ENCODE data around the gene TPCN1. TPM values are rescaled to one million over a fixed set of nuclear protein-coding genes. Genes with fewer than 3 reads are reported as not detected.

TPCN1 gene
- total and polyA plus RNA-seq, 2 of the 8 experiments (the other 6 are each of a cell fraction or from before 2014, with no cell fraction given) = 14.9 to 21.4 TPM

DNA sequence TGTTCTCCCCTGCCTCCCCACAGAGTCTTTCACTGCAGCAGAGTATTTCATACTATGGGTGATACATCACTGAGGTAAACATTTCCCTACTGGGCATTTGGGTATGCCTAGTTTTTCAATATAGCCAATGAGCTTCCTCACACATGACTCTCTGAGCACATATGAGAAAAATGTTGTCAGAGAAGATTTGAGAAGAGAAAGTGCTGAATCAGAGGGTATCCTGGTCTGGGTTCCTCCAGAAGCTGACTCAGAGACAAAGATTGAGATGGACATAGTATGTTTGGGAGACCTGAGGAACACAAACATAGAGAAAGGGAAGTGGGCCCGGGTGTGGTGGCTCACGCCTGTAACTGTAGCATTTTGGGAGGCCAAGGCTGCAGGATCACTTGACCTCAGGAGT lies 101.1 kb downstream of the TPCN1 start:
- no peak overlapping the region for H3K27ac ChIP-seq (ENCODE audit: low read depth, low read length)
- no peak overlapping the region for H3K4me2 ChIP-seq (ENCODE audit: insufficient read depth in 1 of 2, low read depth in 2 of 2, low read length in 2 of 2)
- H3K23me2 ChIP-seq (ENCODE audit: low read depth, low read length) = peaks cover 4% of the 10 kb centered on the region; the same call in 1 of the 2 replicates
- H3K56ac ChIP-seq (replicated peaks; ENCODE audit: insufficient read length, low read depth, low read length) = no peak overlapping the region
- H3K36me3 ChIP-seq (ENCODE audit: control insufficient read depth in 2 of 4, insufficient read depth in 4 of 4, low read length in 3 of 4) = peaks cover 0 to 14% (median 6%) of the 10 kb centered on the region in 4 experiments; a peak in 7 of 8 replicates
- no peak overlapping the region for H4K8ac ChIP-seq (ENCODE audit: extremely low read depth, insufficient read depth, low read length)
- DNase-seq (ENCODE audit: low read depth in 1 of 2, low spot score in 2 of 2) (no peak), FAIRE-seq (no peak)
- no peak overlapping the region for H2AFZ ChIP-seq (ENCODE audit: low read length)
- H4K20me1 ChIP-seq (replicated peaks in 1 of 2; ENCODE audit: control insufficient read depth in 1 of 2, insufficient read depth in 2 of 2, low read length in 2 of 2) = peaks cover 0 to 3% of the 10 kb centered on the region in 2 experiments
- H3K4me1 ChIP-seq (replicated peaks in 1 of 4; ENCODE audit: control insufficient read depth in 3 of 4, insufficient read depth in 4 of 4, low read length in 3 of 4) = peaks cover 0 to 6% (median 0%) of the 10 kb centered on the region in 4 experiments; a peak in 2 of 7 replicates
- H2BK5ac ChIP-seq (ENCODE audit: low read depth, low read length) = no peak overlapping the region
- H3K4me3 ChIP-seq (ENCODE audit: extremely low read depth in 1 of 4, insufficient read depth in 2 of 4, low read depth in 3 of 4, low read length in 4 of 4) = no peak overlapping the region
- no peaks in the 10 kb centered on the region for H3K9me3 ChIP-seq (ENCODE audit: insufficient read depth in 2 of 2, low read depth in 1 of 2, low read length in 1 of 2)
- ChIA-PET POLR2A (ENCODE audit: partially characterized antibody) (interaction anchor here (0.5 to 1.0 kb wide), 2 partner anchors 19 to 45 kb away, joined by 3 read pairs; no protein-coding TSS in a partner anchor), CTCF (ENCODE audit: partially characterized antibody) (no interaction called here)
- no peaks in the 10 kb centered on the region for H3K79me2 ChIP-seq (ENCODE audit: control insufficient read depth in 1 of 2, insufficient read depth in 2 of 2, low read length in 2 of 2)
- no peak overlapping the region for H2BK15ac ChIP-seq (ENCODE audit: low read length)
- H2BK12ac ChIP-seq (ENCODE audit: low read depth, low read length) = no peak overlapping the region
- no peak overlapping the region for H2BK120ac ChIP-seq (replicated peaks; ENCODE audit: low read depth, low read length)
- H4K91ac ChIP-seq (replicated peaks; ENCODE audit: insufficient read length, low read length) = no peak overlapping the region
- H3K9ac ChIP-seq (replicated peaks in 1 of 4; ENCODE audit: extremely low read depth in 1 of 4, low read depth in 3 of 4, low read length in 3 of 4) = no peak overlapping the region
- H3K23ac ChIP-seq (ENCODE audit: insufficient read length) = no peak overlapping the region
- no peaks in the 10 kb centered on the region for H3K79me1 ChIP-seq (ENCODE audit: low read depth, low read length)
- H3K27me3 ChIP-seq (replicated peaks in 1 of 4; ENCODE audit: control insufficient read depth in 3 of 4, extremely low read depth in 1 of 4, insufficient read depth in 3 of 4, low read length in 3 of 4) = no peaks in the 10 kb centered on the region; a peak in 1 of 7 replicates
- no peak overlapping the region for H4K5ac ChIP-seq (ENCODE audit: insufficient read length, low read depth, low read length)
- H3K4ac ChIP-seq (replicated peaks; ENCODE audit: insufficient read length, low read depth, low read length) = no peak overlapping the region
- H2AK5ac ChIP-seq (ENCODE audit: low read depth, low read length) = no peak overlapping the region
- H2BK20ac ChIP-seq (ENCODE audit: low read length) = no peak overlapping the region
- WGBS, 2 experiments (ENCODE audit: extremely low coverage in 1 of 2, insufficient coverage in 1 of 2, insufficient read length in 1 of 2, insufficient replicate concordance in 2 of 2, low coverage in 1 of 2, low lambda C conversion rate in 2 of 2, missing lambda C conversion rate in 1 of 2) = 95% methylated on average over 2 of the region's 2 CpGs; no CpG with 5 or more reads in 1 of the 2 experiments
- no peak overlapping the region for H3K14ac ChIP-seq (ENCODE audit: insufficient read length)
- no peak overlapping the region for H3K18ac ChIP-seq (ENCODE audit: extremely low read depth, low read length)
- no peak for TF ChIP-seq SIRT6 (IDR thresholded peaks at IDR 0.05; ENCODE audit: low read length)

Measured in H1 (cell line).